RPMI8226 (cell line): ENCODE measurements around the gene CA5A.
"Not testable (repeated sequence)": the region's sequence is repeated elsewhere in the genome, so short reads cannot be mapped to it uniquely, and the experiment has no call there.

Experiments
- DNase-seq: peaks from one replicate; pipeline ENCODE4 v3.0.0-alpha.2; 2015

The CA5A gene

DNA sequence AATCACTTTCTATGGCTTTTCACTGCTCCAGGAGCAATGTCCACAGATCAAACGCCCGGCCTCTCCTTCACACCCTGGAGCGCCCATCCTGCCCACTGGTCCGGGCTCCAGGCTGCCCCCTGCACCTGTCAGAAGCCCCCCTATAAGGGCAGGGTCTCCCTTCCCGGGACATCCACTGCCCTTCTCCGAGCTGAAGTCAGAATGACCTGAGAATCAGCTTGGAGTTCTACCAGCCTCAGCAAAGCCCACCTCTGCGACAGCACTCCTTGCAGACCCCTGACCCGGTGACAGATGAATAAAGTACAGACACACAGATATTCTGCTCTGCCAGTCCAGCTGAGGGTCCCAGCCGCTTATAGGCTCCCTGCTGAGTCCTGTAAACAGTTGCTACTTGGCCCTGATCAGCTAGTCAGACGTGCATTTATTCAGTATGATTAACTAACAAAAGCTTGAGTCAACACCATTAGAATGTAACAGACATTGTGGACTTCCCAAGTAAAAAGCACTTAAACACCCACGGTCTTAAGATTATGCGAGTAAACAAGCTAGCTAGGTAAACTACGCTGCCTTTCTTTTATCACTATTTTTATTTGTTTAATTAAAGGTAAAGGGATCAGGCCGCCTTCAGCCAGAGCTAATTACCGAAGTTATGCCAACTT, 71.9 kb downstream of the CA5A start:
- no peak for DNase-seq

DNA sequence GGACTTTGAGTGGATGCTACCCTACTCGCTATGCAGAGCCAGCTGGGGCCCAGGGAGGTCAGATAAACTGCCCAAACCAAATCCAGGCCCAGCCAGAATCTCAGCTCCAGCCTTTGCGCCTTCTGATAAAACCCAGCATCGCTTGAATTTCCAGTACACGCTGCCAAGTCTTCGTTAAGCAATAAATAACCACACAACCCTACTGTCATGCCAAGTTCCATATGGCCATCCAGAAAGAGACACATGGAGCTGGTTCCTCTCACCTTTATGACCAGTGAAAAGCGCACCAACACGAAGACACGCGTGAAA, 73.0 kb downstream of the CA5A start:
- not testable (repeated sequence) for DNase-seq

DNA sequence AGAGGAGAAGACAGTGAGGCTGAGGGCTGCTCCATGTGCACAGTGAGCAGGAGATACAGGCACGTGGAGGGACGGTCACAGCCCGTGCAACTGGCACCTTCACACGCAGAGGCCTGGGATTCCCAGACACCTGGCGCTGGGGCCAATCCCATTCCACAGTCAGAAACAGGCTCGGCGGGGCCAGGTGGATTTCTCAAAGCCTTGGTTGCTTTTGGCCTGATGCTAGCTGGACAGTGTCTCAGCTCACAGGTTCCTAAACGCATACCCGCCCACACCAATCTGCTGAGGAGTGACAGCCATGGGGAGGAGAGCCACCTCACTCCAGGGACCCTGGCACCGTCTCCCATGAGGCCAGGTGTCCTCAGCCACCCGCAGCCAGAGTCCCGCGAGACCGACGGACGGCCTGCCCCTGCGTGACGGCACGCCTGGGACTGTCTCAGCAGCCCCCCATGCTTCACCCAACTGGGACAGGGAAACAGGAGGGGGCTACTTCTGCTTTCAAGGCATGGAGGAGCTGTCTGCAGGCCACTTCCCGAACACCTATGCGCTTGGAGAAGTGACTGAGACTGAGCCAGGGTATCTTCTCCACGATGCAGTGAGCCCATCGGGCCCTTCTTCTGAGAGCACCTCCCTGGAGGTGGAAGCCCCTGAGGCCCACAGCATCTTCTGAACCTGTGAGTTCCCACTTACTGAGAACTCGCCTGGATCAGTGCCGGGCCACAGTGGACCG, 73.6 kb downstream of the CA5A start:
- not testable (repeated sequence) for DNase-seq

DNA sequence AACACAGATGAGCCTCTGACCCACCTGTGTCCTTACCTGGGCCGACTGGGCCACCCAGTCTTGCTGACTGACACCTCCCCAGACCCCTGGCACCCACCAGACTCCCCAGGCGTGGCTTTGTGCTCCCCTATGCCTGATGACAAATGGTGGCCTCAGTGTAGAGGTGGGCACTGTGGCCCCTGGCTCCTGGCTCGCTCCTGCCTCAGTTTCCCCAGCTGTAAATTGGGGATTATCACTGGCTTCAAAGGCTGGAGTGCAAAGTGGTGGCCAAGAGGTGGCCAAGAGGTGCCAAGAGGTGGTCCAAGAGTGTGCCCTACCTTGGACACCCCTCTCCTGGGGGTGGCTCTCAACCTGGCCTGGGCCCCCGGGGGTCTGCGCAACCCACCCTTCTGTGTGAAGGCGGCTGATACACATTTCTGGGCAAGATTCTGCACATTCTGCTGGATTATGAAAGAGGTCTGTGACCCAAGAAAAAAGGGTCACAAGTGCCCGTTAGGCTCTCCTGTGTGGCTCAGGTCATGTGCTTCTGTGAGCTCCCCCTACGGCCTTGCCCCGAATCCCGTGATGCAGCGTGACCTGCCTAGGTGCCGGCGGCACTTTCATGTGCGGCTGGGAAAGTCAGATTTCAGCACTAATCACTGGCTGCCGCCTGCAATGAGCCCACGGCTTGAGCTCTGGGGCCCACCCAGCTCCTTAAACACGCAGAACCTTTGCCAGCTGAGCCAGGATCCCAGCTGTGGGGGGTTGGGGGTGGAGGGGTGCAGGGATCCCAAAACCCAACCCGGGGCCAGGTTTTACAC, 74.8 kb downstream of the CA5A start:
- DNase-seq: not testable (repeated sequence)

DNA sequence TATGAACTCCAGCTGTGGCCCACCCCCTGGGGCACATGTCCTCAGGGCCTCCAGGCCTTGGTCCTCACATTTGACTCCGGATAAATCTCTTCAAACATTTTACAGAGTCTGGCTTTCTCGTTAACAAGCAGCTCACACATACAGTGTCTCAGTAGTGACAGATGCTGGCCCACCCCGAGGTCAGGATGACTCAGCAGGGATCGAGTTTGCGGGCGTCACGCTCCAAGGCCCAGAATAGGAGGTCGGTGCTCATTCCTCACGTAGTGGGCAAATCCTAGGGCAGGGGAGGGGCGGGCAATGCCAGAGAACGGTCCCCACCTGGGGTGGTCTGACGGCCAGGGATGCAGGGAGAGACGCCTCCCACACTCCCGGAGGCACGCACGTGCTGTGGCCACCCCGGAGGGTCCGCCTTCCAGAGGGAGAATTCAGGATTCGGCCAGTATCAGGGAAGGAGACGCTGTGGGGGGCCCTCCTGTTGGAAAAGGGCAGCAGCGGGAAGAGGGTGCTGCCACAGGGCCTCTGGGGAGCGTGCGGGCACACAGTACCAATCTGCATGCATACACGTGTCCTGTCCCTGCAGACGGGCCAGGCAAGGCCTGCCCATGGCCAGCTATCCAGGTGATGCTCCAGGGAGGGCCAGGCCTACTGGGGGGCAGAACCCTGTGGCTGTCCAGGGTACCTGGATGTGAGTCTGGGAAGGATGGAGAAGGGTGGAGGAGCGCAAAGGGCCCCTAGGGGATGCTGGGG, 75.6 kb downstream of the CA5A start:
- no peak for DNase-seq

DNA sequence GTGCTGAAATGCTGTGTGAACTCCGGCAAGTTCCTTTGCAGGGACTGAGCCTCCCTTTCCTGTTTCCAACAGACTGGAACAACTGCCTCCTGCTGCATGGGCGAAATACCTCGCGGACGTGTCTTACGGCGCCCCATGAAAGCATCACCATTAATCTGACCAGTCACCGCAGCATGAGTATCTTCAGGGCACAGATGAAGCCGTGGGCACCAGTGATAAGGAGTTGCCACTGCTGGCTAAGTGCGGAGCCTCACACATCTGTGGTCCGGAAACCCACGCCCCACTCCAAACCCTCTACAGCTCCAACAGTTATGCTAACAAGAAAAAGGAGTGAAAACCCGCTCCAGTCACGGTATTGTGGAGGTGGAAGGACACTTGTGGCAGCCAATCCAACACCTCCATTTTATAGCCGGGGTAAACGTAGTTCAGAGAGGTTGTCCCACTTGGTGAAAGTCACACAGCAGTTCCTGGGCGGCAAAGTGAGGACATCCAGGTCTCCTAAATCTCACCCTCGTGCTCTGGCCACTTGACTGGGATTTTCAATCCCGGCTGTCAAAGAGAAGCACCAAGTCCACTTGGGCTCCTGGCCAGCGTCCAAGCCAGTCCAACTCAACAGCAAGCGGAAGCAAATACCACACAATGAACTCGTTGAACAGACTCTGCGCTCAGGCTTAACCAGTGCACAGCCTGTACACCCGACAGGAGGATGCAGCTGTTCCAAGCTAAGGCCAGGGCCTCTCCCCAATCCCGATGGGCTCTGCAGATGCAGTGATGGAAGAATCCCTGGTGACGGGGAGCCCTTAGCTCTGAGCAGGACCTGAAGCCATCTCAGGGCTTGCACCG, 78.0 kb downstream of the CA5A start:
- not testable (repeated sequence) for DNase-seq

DNA sequence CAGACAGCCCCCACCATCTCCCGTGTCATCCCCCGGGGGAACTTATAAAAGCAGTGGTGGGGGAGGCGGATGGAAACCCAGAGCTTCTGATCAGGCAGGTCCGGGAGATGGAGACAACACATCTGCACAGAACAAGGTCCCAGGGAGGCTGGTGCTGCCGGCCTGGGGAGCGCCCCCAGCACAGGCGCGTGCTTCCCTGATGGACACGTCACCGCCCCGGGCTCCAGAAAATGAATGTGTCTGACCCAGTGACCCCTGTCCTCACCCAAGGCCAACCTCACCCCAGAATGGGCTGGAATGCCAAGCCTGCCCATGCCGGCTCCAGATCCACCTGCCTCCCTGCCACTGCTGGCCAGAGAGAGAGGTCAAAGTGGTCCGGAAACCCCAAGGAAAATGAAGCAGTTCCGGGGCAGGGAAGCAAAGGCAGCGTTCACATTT, 79.5 kb downstream of the CA5A start:
- DNase-seq: no peak

DNA sequence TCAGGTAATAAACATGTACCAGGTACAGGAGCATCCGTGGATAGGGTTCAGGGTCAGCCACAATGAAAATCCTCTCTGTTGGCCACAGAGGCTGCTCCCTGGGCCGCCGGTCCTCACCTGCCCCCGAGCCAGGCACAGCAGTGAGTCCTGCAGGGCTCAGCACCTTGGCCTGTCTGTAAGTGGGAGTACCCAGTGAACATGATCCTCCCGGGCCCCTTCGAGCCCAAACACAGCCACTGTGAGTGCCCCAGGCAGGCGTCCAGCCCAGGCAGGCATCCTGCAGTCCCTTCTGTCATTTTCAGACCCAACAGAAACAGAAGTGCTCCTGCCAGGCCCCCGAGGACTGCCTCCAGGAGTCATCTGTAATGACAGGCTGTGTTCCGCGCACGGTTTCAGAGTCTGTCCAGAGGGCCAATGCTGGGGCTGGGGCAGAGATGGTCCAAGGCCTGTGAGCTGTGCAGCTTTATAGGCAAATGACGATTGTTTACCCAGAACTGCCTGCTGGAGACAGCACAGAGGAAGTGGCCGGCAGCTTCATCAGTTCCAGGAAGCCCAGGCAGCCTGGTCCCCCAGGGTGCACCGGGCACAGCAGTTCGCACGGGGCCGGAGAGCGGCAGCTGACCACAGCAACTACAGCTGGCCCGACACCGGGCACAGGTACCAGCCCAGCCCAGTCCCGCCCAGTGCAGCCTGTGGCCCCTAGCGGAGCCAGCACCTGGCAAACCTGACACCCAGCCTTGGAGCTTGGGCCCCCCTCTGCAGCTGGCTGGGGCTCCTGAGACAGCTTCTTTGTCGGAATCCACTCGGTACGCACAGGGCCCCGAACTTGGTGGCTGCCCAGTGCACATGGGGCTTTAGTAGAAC, 80.2 kb downstream of the CA5A start:
- DNase-seq: no peak

DNA sequence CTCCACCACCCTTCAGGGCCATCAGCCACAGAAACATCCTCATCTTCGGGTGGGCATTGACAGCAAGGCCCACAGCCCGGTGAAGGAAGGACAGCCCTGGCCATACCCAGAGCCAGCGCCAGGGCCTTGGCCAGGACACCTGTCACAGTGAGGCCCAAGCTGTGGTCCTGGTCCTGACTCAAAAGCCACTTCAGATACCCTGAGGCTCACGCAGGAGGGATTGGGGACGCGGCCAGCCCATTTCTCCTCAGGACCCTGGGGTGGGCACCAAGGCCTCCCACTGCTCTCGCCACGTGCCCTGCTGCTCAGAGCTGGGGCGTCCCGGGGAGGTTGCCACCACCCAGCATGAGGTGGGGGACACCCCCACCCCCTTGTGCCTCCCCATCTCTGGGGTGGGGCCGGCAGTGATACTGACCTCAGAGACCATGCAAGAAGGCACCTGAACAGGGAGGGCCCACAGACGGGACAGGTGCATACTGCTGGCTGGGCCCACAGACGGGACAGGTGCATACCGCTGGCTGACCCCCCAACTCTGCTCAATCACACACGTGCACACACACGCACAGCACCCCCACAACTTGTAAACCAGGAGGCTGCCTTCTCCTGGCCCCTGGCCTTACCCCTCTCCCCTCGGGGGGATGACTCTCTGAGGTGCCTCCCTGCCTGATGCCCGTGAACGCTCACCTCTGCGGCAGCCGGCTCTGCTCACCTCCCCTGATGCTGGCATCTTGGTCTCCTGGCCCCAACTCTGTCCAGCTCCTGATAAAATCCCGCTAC, 81.2 kb downstream of the CA5A start:
- DNase-seq: no peak

DNA sequence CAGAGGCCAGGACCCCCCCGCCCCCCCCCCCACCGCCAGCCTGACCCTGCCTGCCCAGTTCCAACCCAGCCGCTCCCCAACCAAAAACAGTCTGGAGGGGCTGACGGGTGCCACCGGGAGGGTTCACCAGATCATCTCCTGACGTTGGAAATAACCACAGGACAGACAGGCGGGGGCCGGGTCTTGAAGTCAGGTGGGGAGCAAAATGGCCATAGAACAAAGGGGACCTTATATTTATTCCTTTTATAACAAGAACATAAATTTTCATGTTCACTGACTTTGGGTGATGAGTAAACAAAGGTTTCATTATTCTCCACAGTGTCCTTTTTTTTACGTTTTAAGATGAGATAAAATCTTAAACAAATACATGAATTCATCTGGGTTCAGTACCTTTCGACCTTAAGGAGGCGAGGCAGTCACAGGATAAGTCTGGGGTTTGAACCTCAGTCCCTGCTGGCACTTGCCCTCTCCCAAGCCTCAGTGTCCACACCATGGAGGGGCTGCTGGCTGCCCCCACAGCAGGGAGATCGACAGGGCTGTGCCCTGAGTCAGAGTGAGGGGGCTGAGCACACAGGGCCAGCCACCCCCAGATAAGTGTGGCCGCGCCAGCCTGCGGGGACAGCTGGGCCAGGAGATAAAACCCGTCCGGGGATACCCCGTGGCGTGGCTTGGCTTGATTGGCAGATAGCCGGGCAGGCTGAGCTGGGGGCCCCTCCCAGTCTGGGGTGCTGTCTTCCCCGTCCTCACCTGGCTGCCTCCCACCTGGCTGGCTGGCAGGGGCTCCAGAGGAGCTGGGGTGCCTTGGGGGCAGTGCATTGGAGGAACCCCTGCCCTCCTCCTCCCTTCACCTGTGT, 82.0 kb downstream of the CA5A start:
- no peak for DNase-seq

DNA sequence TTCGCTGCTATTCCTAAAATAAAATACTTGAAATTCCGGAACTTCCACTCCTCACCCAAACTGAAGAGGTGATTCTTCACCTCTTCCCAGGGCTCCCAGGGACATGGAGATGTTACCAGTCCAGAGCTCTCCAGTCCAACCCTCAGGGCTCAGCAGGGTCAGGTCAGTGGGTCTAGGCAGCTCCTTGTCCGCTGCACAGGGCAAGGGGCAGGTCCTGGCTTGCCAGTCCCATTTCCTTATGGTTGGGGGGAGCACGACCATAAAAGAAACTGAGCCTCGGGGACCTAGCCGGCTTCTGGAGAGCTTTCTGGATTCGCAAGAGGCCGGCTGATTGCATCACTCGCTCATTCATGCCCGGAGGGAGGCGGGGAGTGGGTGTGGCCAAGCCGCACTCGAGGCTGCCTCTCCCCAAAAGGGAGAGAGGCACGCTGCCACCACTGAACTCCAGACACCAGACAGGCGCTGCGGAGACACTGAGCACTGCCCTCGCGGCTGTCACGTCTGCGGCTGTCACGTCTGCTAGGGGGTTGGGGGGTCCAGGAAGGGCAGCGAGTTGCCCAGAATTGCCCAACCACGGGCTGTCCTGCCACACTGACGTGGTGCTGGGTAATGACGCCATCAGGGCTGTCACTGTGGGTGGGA, 82.8 kb downstream of the CA5A start:
- DNase-seq: peak; percentile 67

DNA sequence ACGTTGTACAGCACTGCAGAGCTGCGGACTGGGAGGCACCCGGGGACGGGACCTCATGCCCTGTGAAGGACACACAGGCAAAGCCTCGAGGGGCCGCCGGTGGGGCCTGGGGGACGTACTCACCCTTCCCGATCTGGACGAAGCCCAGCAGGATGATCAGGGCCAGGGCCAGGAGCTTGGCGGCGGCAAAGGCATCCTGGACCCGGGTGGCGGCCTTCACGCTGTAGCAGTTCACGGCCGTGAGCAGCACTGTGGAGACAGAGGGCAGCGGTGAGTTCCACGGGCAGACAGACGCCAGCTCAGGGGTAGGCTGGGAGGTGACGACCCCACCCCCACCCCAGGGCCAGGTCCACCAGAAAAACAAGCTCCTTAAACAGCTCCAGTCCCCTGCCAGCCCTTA, 84.7 kb downstream of the CA5A start:
- no peak for DNase-seq

DNA sequence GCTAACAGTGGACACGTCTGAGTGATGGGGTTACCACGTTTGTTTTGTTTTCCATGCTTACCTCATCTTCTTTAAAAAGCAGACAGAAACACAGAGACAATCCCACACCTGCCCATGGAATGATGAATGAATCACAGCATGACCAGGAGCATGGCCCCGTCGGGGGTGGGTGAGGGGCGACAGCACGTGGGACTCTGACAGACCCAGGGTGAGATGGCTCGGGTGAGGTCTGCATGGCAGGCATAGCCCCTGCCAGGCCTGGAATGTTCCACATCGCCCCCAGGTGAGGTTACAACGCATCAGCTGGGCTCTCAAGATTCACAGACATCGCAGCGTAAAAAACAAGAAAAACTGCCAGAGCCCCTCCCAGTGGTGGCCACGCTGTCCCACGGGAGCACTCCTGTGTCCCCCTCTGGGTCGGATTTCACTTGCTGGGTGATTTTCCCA, 85.2 kb downstream of the CA5A start:
- DNase-seq: no peak

DNA sequence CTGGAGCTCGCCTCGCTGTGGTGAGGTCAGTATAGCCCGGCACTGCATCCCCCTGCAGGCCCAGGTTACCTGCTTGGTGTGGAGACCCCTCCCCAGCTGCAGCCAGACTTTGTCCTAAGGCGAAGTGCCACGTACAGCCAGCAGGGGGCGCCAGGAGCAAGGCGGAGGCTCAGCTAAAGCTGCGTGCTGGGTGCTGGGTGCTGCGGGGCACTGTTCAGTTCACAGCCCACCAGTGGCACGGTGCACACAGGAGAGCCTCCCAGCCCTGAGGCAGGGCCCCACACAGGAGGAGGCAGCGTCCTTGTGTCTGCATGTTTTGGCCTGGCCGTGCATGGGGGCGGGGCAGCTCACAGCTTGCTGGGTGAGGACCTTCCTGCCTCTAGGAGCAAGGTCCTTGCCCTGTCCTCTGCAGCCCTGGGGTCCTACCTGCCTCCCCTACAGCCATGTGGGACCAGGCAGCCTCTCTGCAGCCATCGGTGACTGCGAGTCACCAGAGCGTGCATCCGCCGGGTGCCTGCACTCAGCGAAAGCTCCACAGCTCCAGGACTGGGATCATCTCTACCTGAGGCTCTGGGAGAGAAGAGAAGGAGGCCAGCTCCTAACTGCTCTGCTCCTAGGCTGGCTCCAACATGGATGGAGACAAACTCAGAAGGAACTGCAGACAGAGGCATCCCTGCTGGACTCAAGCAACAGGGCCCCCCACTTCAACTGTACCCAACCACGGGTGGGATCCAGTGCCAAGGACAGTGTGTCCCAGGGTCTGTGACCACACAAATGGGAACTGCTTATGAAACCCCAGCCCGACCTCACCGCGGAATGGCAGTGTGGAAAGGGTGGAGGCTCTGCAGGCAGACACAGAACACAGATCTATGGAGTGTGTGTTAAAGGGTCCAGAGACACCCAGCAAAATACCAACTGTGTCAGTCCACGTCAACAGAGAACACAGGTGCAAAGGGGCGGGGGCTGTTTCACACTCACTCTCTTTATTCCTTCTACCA, 86.0 kb downstream of the CA5A start:
- DNase-seq: peak; percentile 50

DNA sequence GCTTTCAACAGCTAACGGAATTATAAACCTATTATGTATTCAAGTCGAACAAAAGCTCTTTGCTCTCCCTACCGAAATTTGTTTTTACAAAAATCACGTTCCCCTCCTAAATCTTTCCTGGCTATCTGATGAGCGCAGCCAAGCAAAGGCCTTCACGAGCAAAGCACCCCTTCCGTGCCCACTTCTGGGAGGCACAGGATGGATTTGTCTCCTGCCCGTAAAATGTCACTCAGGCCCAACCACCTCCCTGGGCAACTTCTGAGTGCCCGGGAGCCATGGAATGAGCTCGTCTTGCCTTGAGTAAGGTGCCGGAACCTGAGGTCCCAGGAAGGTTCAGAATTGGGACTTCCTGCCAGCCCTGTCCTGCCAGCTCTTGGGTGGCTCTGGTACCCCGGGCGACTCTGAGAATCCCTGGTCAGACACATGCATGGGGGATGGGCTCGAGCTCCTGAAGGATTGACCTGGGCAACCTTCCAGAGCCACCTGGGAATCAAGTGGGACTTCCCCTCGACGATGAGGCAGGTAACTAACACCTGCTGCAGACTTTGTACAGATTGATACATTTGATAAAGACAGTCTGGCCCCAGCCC, 86.8 kb downstream of the CA5A start:
- no peak for DNase-seq

DNA sequence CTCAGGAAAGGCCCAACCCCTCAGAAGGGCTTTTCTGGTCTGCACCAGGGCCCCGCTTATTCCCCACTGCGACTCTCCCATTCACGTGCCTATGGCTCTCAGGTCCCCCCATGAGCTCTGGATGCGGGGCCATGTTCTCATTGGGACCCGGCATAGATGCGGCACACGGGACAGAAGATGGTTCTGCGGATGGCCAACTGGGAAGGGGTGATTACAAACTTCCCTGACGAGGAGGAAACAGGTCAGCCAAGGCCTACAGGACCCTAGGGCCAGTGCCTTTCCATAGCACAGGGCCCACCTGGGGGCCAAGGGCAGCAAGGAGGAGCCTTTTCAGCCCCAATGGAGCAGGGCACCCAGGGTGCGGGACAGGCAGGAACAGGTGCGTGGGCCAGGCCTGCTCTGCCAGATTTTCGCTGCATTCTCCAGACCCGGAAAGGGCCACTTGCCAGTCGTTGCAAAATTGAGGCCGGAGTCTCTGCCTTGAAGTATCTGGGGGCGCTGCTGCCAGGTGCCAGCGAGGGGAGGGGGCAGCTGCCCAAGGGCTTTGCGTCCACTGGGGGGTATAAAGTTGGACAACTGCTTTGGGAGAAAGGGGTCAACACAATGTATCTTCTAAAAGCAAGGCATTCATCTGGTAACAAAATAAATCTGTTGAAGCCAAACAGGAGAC, 87.5 kb downstream of the CA5A start:
- DNase-seq: no peak
